ENCODE results near the gene AFF3.

AFF3 gene

GRCh38 chr2:99860720-99861375 lies 281.5 kb downstream of the AFF3 start:
- DNase-seq (ENCODE audit: extremely low read depth, low read depth): no peak
- TF ChIP-seq CTCF (IDR thresholded peaks at IDR 0.05; ENCODE audit: low read depth, low read length): no peak

- TF ChIP-seq CTCF (IDR thresholded peaks at IDR 0.05; ENCODE audit: low read depth, low read length): no peak
- DNase-seq (ENCODE audit: extremely low read depth, low read depth): no peak
These were observed 283.3 kb downstream of the AFF3 start for GRCh38 chr2:99858951-99859596.

GRCh38 chr2:99857867-99858444 lies 284.4 kb downstream of the AFF3 start:
- TF ChIP-seq CTCF (IDR thresholded peaks at IDR 0.05; ENCODE audit: low read depth, low read length): no peak
- no peak for DNase-seq (ENCODE audit: extremely low read depth, low read depth)

GRCh38 chr2:99857372-99857771 lies 285.0 kb downstream of the AFF3 start:
- DNase-seq (ENCODE audit: extremely low read depth, low read depth): no peak
- TF ChIP-seq CTCF (IDR thresholded peaks at IDR 0.05; ENCODE audit: low read depth, low read length): no peak

- DNase-seq (ENCODE audit: extremely low read depth, low read depth): no peak
- TF ChIP-seq CTCF (IDR thresholded peaks at IDR 0.05; ENCODE audit: low read depth, low read length): no peak
These were observed 286.3 kb downstream of the AFF3 start for GRCh38 chr2:99856119-99856518.

- no peak for DNase-seq (ENCODE audit: extremely low read depth, low read depth)
- no peak for TF ChIP-seq CTCF (IDR thresholded peaks at IDR 0.05; ENCODE audit: low read depth, low read length)
These were observed 288.0 kb downstream of the AFF3 start for GRCh38 chr2:99854236-99854852.

GRCh38 chr2:99852956-99853355 lies 289.4 kb downstream of the AFF3 start:
- no peak for DNase-seq (ENCODE audit: extremely low read depth, low read depth)
- TF ChIP-seq CTCF (IDR thresholded peaks at IDR 0.05; ENCODE audit: low read depth, low read length): no peak

Measured in AG09319 (cell line).